ENCODE results near the gene CTXND1. TPM values are rescaled to one million over a fixed set of nuclear protein-coding genes. Genes with fewer than 3 reads are reported as not detected.

CTXND1 gene
- total and polyA plus RNA-seq, 2 of the 13 experiments (the other 11 are each of a cell fraction or from before 2014, with no cell fraction given): 1.2 to 2.1 TPM

DNA sequence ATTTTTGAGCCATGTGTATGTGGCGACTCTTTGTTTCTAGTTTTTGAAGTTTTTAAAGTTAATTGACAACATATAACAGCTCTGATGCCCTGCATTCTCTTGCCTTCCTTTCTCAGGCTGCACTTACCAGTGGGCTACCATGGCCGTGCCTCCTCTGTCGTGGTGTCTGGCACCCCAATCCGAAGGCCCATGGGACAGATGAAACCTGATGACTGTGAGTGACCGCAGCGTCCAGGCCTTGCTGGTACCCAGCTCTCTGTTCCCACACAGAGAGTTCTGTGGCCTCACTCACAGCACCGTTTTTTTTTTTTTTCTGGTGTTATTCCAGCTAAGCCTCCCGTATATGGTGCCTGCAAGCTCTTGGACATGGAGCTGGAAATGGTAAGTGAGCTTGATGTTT is 84.1 kb downstream of the CTXND1 start:
- intact Hi-C loops (cut with micrococcal nuclease; ENCODE audit: unreplicated experiment): no loop called here
- FAIRE-seq (no peak), DNase-seq (ENCODE audit: low spot score) (no peak), ATAC-seq (no peak)
- ChIA-PET CTCF (ENCODE audit: low intra/inter-chr PET ratio, low total read pairs) (no interaction called here), POLR2A (no interaction called here)
- Histone ChIP-seq H3K4me2 (ENCODE audit: low read depth, low read length) (no peak overlapping the region), H4K20me1 (ENCODE audit: insufficient read depth, low read length) (no peaks in the 10 kb centered on the region), H3K27me3 (ENCODE audit: control insufficient read depth in 1 of 2, insufficient read depth in 2 of 2, low read length in 2 of 2) (no peaks in the 10 kb centered on the region), H3K79me2 (ENCODE audit: insufficient read depth, low read length) (no peaks in the 10 kb centered on the region), H3K9me3 (ENCODE audit: low read length) (no peaks in the 10 kb centered on the region), H3K4me3 (replicated peaks in 1 of 3; ENCODE audit: insufficient read depth in 1 of 3, low read depth in 2 of 3, low read length in 3 of 3) (no peak overlapping the region), H3K9ac (ENCODE audit: insufficient read depth, low read depth, low read length) (no peak overlapping the region), H2AFZ (ENCODE audit: low read length) (no peak overlapping the region), H3K36me3 (replicated peaks in 1 of 2; ENCODE audit: control insufficient read depth in 1 of 2, insufficient read depth in 2 of 2, low read length in 2 of 2) (peaks cover 4 to 24% of the 10 kb centered on the region in 2 experiments; a peak in 4 of 5 replicates), H3K4me1 (ENCODE audit: insufficient read depth, low read length) (peaks cover 35% of the 10 kb centered on the region), H3K27ac (ENCODE audit: extremely low read length, insufficient read depth, low read length) (no peak overlapping the region)
- no TSS peak for BruUV-seq (replicated peaks)
- in situ Hi-C loops (cut with HindIII; ENCODE audit: extremely low pct_ligation_motif_present, low pct_unique_long_range_greater_than_20kb): loop anchor here (25.0 kb wide), 1 partner anchor 281 kb away; the partner anchor contains the start of gene MTHFS
- WGBS (ENCODE audit: low lambda C conversion rate): 98% methylated on average over 8 of the region's 8 CpGs
- TF ChIP-seq ZNF761 (CRISPR knock-in tag; conservative IDR thresholded peaks at IDR 0.05) (no peak), MED1 (CRISPR knock-in tag; IDR thresholded peaks at IDR 0.05) (no peak), ZNF34 (CRISPR knock-in tag; IDR thresholded peaks at IDR 0.05; ENCODE audit: borderline replicate concordance) (no peak), ZBTB7B (CRISPR knock-in tag; IDR thresholded peaks at IDR 0.05) (no peak), ATRX (CRISPR knock-in tag; IDR thresholded peaks at IDR 0.05; ENCODE audit: borderline replicate concordance) (no peak), FOSL1 (CRISPR knock-in tag; IDR thresholded peaks at IDR 0.05; ENCODE audit: borderline replicate concordance) (no peak), SMARCE1 (IDR thresholded peaks at IDR 0.05; ENCODE audit: borderline replicate concordance) (no peak), RFX1 (IDR thresholded peaks at IDR 0.05) (no peak), ZNF557 (CRISPR knock-in tag; IDR thresholded peaks at IDR 0.05) (no peak), ZNF510 (CRISPR knock-in tag; IDR thresholded peaks at IDR 0.05; ENCODE audit: low read depth) (no peak), ZBTB7A (CRISPR knock-in tag; IDR thresholded peaks at IDR 0.05) (no peak), NCOA5 (CRISPR knock-in tag; IDR thresholded peaks at IDR 0.05) (no peak), ONECUT2 (CRISPR knock-in tag; IDR thresholded peaks at IDR 0.05) (no peak)
- TF ChIP-seq, protein P1, sequence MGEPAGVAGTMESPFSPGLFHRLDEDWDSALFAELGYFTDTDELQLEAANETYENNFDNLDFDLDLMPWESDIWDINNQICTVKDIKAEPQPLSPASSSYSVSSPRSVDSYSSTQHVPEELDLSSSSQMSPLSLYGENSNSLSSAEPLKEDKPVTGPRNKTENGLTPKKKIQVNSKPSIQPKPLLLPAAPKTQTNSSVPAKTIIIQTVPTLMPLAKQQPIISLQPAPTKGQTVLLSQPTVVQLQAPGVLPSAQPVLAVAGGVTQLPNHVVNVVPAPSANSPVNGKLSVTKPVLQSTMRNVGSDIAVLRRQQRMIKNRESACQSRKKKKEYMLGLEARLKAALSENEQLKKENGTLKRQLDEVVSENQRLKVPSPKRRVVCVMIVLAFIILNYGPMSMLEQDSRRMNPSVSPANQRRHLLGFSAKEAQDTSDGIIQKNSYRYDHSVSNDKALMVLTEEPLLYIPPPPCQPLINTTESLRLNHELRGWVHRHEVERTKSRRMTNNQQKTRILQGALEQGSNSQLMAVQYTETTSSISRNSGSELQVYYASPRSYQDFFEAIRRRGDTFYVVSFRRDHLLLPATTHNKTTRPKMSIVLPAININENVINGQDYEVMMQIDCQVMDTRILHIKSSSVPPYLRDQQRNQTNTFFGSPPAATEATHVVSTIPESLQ (CRISPR knock-in tag; conservative IDR thresholded peaks at IDR 0.05): no peak
- TF ChIP-seq, protein P2, sequence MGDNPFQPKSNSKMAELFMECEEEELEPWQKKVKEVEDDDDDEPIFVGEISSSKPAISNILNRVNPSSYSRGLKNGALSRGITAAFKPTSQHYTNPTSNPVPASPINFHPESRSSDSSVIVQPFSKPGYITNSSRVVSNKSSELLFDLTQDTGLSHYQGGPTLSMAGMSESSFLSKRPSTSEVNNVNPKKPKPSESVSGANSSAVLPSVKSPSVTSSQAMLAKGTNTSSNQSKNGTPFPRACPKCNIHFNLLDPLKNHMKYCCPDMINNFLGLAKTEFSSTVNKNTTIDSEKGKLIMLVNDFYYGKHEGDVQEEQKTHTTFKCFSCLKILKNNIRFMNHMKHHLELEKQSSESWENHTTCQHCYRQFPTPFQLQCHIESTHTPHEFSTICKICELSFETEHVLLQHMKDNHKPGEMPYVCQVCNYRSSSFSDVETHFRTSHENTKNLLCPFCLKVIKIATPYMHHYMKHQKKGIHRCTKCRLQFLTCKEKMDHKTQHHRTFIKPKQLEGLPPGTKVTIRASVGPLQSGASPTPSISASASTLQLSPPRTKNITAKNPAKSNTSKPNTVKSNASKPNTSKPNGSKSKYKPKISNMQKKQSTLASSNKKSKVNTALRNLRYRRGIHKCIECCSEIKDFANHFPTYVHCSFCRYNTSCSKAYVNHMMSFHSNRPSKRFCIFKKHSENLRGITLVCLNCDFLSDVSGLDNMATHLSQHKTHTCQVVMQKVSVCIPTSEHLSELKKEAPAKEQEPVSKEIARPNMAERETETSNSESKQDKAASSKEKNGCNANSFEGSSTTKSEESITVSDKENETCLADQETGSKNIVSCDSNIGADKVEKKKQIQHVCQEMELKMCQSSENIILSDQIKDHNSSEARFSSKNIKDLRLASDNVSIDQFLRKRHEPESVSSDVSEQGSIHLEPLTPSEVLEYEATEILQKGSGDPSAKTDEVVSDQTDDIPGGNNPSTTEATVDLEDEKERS (CRISPR knock-in tag; IDR thresholded peaks at IDR 0.05): no peak
- TF ChIP-seq, protein P3, sequence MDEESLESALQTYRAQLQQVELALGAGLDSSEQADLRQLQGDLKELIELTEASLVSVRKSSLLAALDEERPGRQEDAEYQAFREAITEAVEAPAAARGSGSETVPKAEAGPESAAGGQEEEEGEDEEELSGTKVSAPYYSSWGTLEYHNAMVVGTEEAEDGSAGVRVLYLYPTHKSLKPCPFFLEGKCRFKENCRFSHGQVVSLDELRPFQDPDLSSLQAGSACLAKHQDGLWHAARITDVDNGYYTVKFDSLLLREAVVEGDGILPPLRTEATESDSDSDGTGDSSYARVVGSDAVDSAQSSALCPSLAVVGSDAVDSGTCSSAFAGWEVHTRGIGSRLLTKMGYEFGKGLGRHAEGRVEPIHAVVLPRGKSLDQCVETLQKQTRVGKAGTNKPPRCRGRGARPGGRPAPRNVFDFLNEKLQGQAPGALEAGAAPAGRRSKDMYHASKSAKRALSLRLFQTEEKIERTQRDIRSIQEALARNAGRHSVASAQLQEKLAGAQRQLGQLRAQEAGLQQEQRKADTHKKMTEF (CRISPR knock-in tag; IDR thresholded peaks at IDR 0.05): no peak
- TF ChIP-seq, protein P4, sequence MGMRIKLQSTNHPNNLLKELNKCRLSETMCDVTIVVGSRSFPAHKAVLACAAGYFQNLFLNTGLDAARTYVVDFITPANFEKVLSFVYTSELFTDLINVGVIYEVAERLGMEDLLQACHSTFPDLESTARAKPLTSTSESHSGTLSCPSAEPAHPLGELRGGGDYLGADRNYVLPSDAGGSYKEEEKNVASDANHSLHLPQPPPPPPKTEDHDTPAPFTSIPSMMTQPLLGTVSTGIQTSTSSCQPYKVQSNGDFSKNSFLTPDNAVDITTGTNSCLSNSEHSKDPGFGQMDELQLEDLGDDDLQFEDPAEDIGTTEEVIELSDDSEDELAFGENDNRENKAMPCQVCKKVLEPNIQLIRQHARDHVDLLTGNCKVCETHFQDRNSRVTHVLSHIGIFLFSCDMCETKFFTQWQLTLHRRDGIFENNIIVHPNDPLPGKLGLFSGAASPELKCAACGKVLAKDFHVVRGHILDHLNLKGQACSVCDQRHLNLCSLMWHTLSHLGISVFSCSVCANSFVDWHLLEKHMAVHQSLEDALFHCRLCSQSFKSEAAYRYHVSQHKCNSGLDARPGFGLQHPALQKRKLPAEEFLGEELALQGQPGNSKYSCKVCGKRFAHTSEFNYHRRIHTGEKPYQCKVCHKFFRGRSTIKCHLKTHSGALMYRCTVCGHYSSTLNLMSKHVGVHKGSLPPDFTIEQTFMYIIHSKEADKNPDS (CRISPR knock-in tag; IDR thresholded peaks at IDR 0.05): no peak
- TF ChIP-seq, protein P5, sequence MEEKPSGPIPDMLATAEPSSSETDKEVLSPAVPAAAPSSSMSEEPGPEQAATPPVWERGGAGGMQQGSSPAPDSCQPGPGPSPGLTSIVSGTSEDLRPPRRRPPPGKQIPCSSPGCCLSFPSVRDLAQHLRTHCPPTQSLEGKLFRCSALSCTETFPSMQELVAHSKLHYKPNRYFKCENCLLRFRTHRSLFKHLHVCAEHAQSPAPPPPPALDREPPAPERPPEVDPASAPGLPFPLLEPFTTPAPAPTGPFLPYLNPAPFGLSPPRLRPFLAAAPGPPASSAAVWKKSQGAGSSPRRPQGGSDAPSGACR (CRISPR knock-in tag; IDR thresholded peaks at IDR 0.05): no peak

All from HepG2 (cell line).